Endothelial cell of umbilical vein (primary cell): Measurements from ENCODE around the gene SYT17.

Experiments
- EZH2 ChIP-seq: IDR thresholded peaks from 2 replicates; pipeline ENCODE4 v1.6.1; 2012; ENCODE audit warnings: borderline replicate concordance, low read depth, mild to moderate bottlenecking, moderate library complexity, low read length, inconsistent platforms; ENCODE audit not compliant: severe bottlenecking
- FOS ChIP-seq: IDR thresholded peaks from 2 replicates; pipeline ENCODE4 v1.6.1; 2011; ENCODE audit warnings: mild to moderate bottlenecking, low read length, moderate library complexity, borderline replicate concordance; ENCODE audit not compliant: insufficient read depth
- GATA2 ChIP-seq: IDR thresholded peaks from 2 replicates; pipeline ENCODE4 v1.7.0; 2011; ENCODE audit warnings: low read depth, mild to moderate bottlenecking, moderate library complexity, mixed read lengths, low read length; ENCODE audit not compliant: insufficient read length, insufficient read depth
- JUN ChIP-seq: IDR thresholded peaks from 2 replicates; pipeline ENCODE4 v1.6.1; 2011; ENCODE audit warnings: borderline replicate concordance, low read depth; ENCODE audit not compliant: insufficient read length, insufficient read depth
- POLR2A ChIP-seq: IDR thresholded peaks from 2 replicates; pipeline ENCODE4 v1.6.1; 2012; ENCODE audit warnings: low read depth, mild to moderate bottlenecking, control low read depth, low read length
- POLR2AphosphoS5 ChIP-seq: IDR thresholded peaks from 2 replicates; pipeline ENCODE4 v1.6.1; 2012; ENCODE audit warnings: low read depth, mild to moderate bottlenecking, control low read depth, low read length, moderate library complexity; ENCODE audit not compliant: insufficient read depth
- TF ChIP-seq, protein P1 (sequence below), 2 donors: IDR thresholded peaks; 1 replicate in 1 of 2; 2 replicates in 1 of 2; pipeline ENCODE4 v1.5.1; 2011; ENCODE audit warnings: low read length in 2 of 2, mild to moderate bottlenecking in 2 of 2, moderate library complexity in 2 of 2, control low read depth in 1 of 2, inconsistent platforms in 1 of 2, low read depth in 1 of 2; ENCODE audit not compliant: insufficient read depth in 1 of 2; ENCODE audit errors: extremely low read depth in 1 of 2
- TF ChIP-seq, protein P2 (sequence below): IDR thresholded peaks from 2 replicates; pipeline ENCODE4 v1.6.1; 2011; ENCODE audit not compliant: insufficient read depth, insufficient read length

DNA sequence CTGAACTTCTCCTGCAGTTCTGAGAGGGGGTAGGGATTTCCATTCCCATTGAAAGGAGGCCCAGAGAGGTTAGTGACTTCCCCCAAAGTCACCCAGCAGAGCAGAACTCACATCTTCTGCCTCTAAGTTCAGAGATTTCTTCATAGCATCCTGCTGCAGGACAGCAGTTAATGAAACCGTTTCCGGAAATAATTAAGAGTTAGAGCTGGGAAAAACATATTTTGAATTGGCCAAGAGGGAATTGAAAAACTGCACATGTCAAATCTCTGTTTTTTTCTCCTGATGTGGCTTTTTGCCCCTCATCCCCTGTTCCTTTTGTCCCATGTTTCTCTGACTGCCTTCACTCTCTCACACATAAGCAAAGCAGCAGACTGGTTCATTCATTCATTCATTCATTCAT lies 27.6 kb upstream of the SYT17 start:
- TF ChIP-seq, protein P1, sequence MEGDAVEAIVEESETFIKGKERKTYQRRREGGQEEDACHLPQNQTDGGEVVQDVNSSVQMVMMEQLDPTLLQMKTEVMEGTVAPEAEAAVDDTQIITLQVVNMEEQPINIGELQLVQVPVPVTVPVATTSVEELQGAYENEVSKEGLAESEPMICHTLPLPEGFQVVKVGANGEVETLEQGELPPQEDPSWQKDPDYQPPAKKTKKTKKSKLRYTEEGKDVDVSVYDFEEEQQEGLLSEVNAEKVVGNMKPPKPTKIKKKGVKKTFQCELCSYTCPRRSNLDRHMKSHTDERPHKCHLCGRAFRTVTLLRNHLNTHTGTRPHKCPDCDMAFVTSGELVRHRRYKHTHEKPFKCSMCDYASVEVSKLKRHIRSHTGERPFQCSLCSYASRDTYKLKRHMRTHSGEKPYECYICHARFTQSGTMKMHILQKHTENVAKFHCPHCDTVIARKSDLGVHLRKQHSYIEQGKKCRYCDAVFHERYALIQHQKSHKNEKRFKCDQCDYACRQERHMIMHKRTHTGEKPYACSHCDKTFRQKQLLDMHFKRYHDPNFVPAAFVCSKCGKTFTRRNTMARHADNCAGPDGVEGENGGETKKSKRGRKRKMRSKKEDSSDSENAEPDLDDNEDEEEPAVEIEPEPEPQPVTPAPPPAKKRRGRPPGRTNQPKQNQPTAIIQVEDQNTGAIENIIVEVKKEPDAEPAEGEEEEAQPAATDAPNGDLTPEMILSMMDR (IDR thresholded peaks at IDR 0.05; ENCODE audit: extremely low read depth in 1 of 2, insufficient read depth in 1 of 2, low read depth in 1 of 2, low read length in 2 of 2) = no peak
- TF ChIP-seq EZH2 (no peak), GATA2 (no peak), POLR2AphosphoS5 (no peak), POLR2A (no peak), FOS (no peak), JUN (no peak)
- TF ChIP-seq, protein P2, sequence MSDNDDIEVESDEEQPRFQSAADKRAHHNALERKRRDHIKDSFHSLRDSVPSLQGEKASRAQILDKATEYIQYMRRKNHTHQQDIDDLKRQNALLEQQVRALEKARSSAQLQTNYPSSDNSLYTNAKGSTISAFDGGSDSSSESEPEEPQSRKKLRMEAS = no peak
